ENCODE results near the gene BSN.

The BSN gene

GRCh38 chr3:49656541-49657112 is 102.3 kb downstream of the BSN start:
- H3K4me1 ChIP-seq (ENCODE audit: control insufficient read depth, insufficient read depth, low read length): no peaks in the 10 kb centered on the region
- H3K9me3 ChIP-seq (ENCODE audit: control insufficient read depth, insufficient read depth, low read depth, low read length): no peaks in the 10 kb centered on the region
- POLR2A ChIA-PET: no interaction called here
- TF ChIP-seq ZNF677 (tag by site-specific recombination; IDR thresholded peaks at IDR 0.05): no peak
- TF ChIP-seq, protein P1, sequence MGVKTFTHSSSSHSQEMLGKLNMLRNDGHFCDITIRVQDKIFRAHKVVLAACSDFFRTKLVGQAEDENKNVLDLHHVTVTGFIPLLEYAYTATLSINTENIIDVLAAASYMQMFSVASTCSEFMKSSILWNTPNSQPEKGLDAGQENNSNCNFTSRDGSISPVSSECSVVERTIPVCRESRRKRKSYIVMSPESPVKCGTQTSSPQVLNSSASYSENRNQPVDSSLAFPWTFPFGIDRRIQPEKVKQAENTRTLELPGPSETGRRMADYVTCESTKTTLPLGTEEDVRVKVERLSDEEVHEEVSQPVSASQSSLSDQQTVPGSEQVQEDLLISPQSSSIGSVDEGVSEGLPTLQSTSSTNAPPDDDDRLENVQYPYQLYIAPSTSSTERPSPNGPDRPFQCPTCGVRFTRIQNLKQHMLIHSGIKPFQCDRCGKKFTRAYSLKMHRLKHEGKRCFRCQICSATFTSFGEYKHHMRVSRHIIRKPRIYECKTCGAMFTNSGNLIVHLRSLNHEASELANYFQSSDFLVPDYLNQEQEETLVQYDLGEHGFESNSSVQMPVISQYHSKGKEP (tag by site-specific recombination; IDR thresholded peaks at IDR 0.05): peak; percentile 70
- H3K27ac ChIP-seq (ENCODE audit: extremely low read depth, low read depth, low read length): no peak overlapping the region
- H3K4me3 ChIP-seq (ENCODE audit: low read depth, low read length): no peak overlapping the region
- no peaks in the 10 kb centered on the region for H3K36me3 ChIP-seq (ENCODE audit: control insufficient read depth in 2 of 2, insufficient read depth in 1 of 2, low read length in 2 of 2)
- CTCF ChIA-PET: interaction anchor here (0.7 to 2.3 kb wide), 2 partner anchors 15 to 73 kb away, joined by 4 to 6 read pairs; no protein-coding TSS in a partner anchor

DNA sequence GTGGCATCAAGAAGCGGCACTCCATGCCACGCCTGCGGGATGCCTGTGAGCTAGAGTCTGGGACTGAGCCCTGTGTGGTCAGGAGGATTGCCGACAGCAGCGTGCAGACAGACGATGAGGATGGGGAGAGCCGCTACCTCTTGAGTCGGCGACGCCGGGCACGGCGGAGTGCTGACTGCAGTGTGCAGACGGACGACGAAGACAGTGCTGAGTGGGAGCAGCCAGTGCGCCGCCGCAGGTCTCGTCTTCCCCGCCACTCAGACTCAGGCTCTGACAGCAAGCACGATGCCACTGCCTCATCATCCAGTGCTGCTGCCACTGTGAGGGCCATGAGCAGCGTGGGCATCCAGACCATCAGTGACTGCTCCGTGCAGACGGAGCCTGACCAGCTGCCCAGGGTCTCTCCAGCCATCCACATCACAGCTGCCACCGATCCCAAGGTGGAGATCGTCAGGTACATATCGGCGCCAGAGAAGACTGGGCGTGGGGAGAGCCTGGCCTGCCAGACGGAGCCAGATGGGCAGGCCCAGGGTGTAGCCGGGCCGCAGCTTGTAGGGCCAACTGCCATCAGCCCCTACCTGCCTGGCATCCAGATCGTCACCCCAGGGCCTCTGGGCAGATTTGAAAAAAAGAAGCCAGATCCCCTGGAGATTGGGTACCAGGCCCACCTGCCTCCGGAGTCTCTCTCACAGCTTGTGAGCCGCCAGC is 103.1 kb downstream of the BSN start:
- H3K4me3 ChIP-seq (ENCODE audit: low read depth, low read length): no peak overlapping the region
- TF ChIP-seq, protein P2, sequence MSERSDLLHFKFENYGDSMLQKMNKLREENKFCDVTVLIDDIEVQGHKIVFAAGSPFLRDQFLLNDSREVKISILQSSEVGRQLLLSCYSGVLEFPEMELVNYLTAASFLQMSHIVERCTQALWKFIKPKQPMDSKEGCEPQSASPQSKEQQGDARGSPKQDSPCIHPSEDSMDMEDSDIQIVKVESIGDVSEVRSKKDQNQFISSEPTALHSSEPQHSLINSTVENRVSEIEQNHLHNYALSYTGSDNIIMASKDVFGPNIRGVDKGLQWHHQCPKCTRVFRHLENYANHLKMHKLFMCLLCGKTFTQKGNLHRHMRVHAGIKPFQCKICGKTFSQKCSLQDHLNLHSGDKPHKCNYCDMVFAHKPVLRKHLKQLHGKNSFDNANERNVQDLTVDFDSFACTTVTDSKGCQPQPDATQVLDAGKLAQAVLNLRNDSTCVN (tag by site-specific recombination; optimal IDR thresholded peaks at IDR 0.05): no peak
- TF ChIP-seq ZNF585B (tag by site-specific recombination; IDR thresholded peaks at IDR 0.05) (no peak), MYNN (tag by site-specific recombination; IDR thresholded peaks at IDR 0.05; ENCODE audit: borderline replicate concordance) (no peak), ZSCAN5A (tag by site-specific recombination; IDR thresholded peaks at IDR 0.05) (no peak), ZSCAN23 (tag by site-specific recombination; IDR thresholded peaks at IDR 0.05) (no peak), ZSCAN4 (tag by site-specific recombination; IDR thresholded peaks at IDR 0.05) (no peak), ZNF324 (tag by site-specific recombination; IDR thresholded peaks at IDR 0.05) (no peak), ZNF24 (tag by site-specific recombination; IDR thresholded peaks at IDR 0.05) (no peak), ATF2 (tag by site-specific recombination; IDR thresholded peaks at IDR 0.05; ENCODE audit: low read depth) (no peak), ZBTB21 (tag by site-specific recombination; IDR thresholded peaks at IDR 0.05) (no peak), OVOL3 (tag by site-specific recombination; IDR thresholded peaks at IDR 0.05) (no peak), ZNF138 (tag by site-specific recombination; IDR thresholded peaks at IDR 0.05; ENCODE audit: borderline replicate concordance) (no peak), ZNF146 (tag by site-specific recombination; IDR thresholded peaks at IDR 0.05) (no peak), GLIS1 (tag by site-specific recombination; IDR thresholded peaks at IDR 0.05) (no peak), TSHZ1 (tag by site-specific recombination; IDR thresholded peaks at IDR 0.05; ENCODE audit: borderline replicate concordance) (no peak), ZNF510 (tag by site-specific recombination; IDR thresholded peaks at IDR 0.05; ENCODE audit: insufficient replicate concordance) (no peak), KLF16 (tag by site-specific recombination; IDR thresholded peaks at IDR 0.05) (no peak)
- TF ChIP-seq, protein P3, sequence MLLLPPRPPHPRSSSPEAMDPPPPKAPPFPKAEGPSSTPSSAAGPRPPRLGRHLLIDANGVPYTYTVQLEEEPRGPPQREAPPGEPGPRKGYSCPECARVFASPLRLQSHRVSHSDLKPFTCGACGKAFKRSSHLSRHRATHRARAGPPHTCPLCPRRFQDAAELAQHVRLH (tag by site-specific recombination; IDR thresholded peaks at IDR 0.05): no peak
- ChIA-PET CTCF (interaction anchor here (0.6 to 2.3 kb wide), 2 partner anchors 14 to 443 kb away, joined by 3 to 6 read pairs; no protein-coding TSS in a partner anchor), POLR2A (no interaction called here)
- H3K4me1 ChIP-seq (ENCODE audit: control insufficient read depth, insufficient read depth, low read length): no peaks in the 10 kb centered on the region
- H3K27ac ChIP-seq (ENCODE audit: extremely low read depth, low read depth, low read length): no peak overlapping the region
- no peaks in the 10 kb centered on the region for H3K9me3 ChIP-seq (ENCODE audit: control insufficient read depth, insufficient read depth, low read depth, low read length)
- no peaks in the 10 kb centered on the region for H3K36me3 ChIP-seq (ENCODE audit: control insufficient read depth in 2 of 2, insufficient read depth in 1 of 2, low read length in 2 of 2)
